ENCODE measurements around the gene RPS2.

RPS2 gene

DNA sequence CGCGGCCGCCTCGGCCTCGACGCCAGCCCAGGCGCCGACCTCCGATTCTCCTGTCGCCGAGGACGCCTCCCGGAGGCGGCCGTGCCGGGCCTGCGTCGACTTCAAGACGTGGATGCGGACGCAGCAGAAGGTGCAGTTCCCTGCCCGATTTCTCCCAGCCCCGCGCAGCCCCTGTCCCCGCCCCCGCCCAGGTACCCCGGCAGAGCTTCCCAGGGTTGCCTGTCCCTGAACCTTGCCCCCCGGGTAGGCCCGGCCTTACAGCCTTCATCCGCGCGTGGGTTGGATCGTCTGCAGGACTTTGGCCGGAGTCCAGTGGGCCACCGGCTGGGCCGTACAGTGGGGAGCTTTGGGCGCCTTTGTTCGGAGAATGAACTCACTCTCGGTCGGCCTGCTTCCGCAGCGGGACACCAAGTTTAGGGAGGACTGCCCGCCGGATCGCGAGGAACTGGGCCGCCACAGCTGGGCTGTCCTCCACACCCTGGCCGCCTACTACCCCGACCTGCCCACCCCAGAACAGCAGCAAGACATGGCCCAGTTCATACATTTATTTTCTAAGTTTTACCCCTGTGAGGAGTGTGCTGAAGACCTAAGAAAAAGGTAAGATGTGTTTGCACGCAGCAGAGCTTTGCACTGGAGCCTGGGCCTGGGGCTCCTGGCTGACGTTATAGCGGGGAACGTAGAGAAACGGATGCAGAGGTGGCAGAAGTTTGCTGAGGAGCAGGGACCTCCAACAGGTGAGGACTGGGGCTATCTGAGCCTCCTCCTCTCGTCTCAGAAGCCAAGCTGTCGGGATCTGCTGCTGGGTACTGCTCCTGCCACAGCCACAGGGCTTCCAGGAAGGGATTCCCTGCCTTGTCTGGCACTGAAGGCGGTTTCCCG is 20.0 kb upstream of the RPS2 start:
- H3K4me3 ChIP-seq (ENCODE audit: low read depth, low read length, poor library complexity, severe bottlenecking): peak overlapping the region; percentile 66
- H3K27me3 ChIP-seq (ENCODE audit: insufficient read depth, low read length): peaks cover 6% of the 10 kb centered on the region; the same call in 1 of the 2 replicates
- H4K20me1 ChIP-seq (ENCODE audit: insufficient read depth, low read length): no peaks in the 10 kb centered on the region
- H3K9ac ChIP-seq (ENCODE audit: low read length): peak overlapping the region; percentile 66
- no peak overlapping the region for H3K27ac ChIP-seq (ENCODE audit: low read depth, low read length, poor library complexity, severe bottlenecking)
- H3K79me2 ChIP-seq (ENCODE audit: insufficient read depth, low read length): no peaks in the 10 kb centered on the region
- peaks cover 18% of the 10 kb centered on the region for H3K4me1 ChIP-seq (ENCODE audit: insufficient read depth, low read length, severe bottlenecking)
- TF ChIP-seq EZH2 (IDR thresholded peaks at IDR 0.05; ENCODE audit: borderline replicate concordance, low read length): no peak
- TF ChIP-seq, protein P1, sequence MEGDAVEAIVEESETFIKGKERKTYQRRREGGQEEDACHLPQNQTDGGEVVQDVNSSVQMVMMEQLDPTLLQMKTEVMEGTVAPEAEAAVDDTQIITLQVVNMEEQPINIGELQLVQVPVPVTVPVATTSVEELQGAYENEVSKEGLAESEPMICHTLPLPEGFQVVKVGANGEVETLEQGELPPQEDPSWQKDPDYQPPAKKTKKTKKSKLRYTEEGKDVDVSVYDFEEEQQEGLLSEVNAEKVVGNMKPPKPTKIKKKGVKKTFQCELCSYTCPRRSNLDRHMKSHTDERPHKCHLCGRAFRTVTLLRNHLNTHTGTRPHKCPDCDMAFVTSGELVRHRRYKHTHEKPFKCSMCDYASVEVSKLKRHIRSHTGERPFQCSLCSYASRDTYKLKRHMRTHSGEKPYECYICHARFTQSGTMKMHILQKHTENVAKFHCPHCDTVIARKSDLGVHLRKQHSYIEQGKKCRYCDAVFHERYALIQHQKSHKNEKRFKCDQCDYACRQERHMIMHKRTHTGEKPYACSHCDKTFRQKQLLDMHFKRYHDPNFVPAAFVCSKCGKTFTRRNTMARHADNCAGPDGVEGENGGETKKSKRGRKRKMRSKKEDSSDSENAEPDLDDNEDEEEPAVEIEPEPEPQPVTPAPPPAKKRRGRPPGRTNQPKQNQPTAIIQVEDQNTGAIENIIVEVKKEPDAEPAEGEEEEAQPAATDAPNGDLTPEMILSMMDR (IDR thresholded peaks at IDR 0.05; ENCODE audit: low read length): no peak
- peaks cover 13% of the 10 kb centered on the region for H3K36me3 ChIP-seq (ENCODE audit: insufficient read depth, low read length)
- H2AFZ ChIP-seq (ENCODE audit: low read length): no peak overlapping the region
- peak overlapping the region; percentile 87 for H3K4me2 ChIP-seq (ENCODE audit: low read length)
- H3K9me2 ChIP-seq (ENCODE audit: low read depth, low read length): no peaks in the 10 kb centered on the region
- H3F3A ChIP-seq (ENCODE audit: insufficient read depth, low read length): no peaks in the 10 kb centered on the region; the same call in 1 of the 2 replicates
- no peaks in the 10 kb centered on the region for H3K9me3 ChIP-seq (ENCODE audit: low read length)

DNA sequence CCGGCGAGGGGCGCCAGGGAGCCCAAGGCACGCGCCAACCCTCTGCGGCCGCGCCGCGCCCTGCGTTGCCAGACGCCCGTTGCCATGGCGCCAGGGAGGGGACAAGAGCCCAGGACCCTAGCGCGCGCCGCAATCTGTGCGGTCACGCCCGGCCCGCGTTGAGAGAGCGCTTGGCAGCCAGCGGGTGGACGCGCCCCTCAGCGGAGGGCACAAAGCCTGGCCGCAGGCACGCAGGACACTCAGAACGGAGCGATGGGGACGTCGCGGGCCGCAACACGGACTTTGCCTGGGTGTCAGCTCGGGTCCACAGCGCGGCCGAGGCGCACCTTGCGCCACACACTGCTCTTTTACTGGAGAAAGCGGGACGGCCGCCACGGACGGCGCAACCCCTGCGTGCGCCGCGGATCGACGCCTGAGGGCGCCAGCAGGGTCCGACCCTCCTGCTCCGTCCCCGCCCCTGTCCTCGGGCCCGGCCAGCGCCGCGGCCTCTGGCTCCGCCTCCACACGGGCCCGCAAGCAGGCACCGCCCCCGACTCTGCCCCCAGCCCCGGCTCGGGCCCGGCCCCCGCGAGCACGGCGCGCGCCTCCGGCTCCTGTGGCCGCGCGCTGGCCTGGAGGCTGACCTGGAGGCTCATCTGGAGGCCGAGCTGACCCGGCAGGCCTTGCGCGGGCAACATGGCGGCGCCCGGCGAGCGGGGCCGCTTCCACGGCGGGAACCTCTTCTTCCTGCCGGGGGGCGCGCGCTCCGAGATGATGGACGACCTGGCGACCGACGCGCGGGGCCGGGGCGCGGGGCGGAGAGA is 19.1 kb upstream of the RPS2 start, which contains the start of gene GFER:
TSS of gene GFER (plus strand) at position 650 of the 803 bp plus-strand sequence. CDS start at position 676, 26 bp downstream.
- Histone ChIP-seq H2AFZ (ENCODE audit: low read length) (no peak within 1 kb of the TSS), H3F3A (ENCODE audit: insufficient read depth, low read length) (no peaks in the 10 kb centered on the region), H3K4me1 (ENCODE audit: insufficient read depth, low read length, severe bottlenecking) (peaks cover 22% of the 10 kb centered on the region), H3K9me2 (ENCODE audit: low read depth, low read length) (no peaks in the 10 kb centered on the region), H3K27ac (ENCODE audit: low read depth, low read length, poor library complexity, severe bottlenecking) (no peak within 1 kb of the TSS), H3K9me3 (ENCODE audit: low read length) (no peaks in the 10 kb centered on the region), H3K79me2 (ENCODE audit: insufficient read depth, low read length) (no peaks in the 10 kb centered on the region), H3K36me3 (ENCODE audit: insufficient read depth, low read length) (peaks cover 15% of the 10 kb centered on the region), H3K4me2 (ENCODE audit: low read length) (peak within 1 kb of the TSS; percentile 87), H3K9ac (ENCODE audit: low read length) (peak within 1 kb of the TSS; percentile 66), H4K20me1 (ENCODE audit: insufficient read depth, low read length) (no peaks in the 10 kb centered on the region), H3K27me3 (ENCODE audit: insufficient read depth, low read length) (no peaks in the 10 kb centered on the region; the same call in 1 of the 2 replicates), H3K4me3 (ENCODE audit: low read depth, low read length, poor library complexity, severe bottlenecking) (peak within 1 kb of the TSS; percentile 66)
- no peak for TF ChIP-seq EZH2 (IDR thresholded peaks at IDR 0.05; ENCODE audit: borderline replicate concordance, low read length)
- TF ChIP-seq, protein P1 (IDR thresholded peaks at IDR 0.05; ENCODE audit: low read length): peak; percentile 33; the same call in 1 of the 2 replicates

DNA sequence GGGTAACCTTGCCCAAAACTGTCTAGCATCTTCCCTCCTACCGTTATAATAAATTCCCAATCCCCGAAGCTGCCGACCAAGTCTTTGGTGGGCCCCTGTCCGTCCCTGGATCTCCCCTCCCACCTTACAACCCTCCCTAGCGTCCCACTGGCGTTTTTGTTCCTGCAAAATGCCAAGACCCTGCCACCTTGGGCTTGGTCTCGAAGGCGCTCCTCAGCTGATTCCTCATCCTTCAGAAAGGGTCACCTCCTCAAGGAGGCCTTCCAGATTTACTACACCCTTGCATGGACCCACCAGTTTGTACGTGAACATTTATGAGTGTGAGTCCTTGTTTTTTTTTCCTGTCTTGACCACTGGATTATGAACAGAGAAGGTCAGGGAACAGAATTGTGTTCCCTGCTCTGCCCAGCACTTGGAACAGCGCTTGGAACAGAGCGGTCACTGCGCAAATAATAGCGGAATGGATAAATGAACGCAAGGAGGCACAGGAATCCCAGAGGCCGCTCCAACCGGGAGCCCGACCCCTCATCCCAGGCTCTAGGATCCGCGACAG is 18.4 kb upstream of the RPS2 start:
- H3K4me1 ChIP-seq (ENCODE audit: insufficient read depth, low read length, severe bottlenecking): peaks cover 22% of the 10 kb centered on the region
- no peak overlapping the region for H3K27ac ChIP-seq (ENCODE audit: low read depth, low read length, poor library complexity, severe bottlenecking)
- no peak overlapping the region for H3K9ac ChIP-seq (ENCODE audit: low read length)
- H3K9me2 ChIP-seq (ENCODE audit: low read depth, low read length): no peaks in the 10 kb centered on the region
- H3K36me3 ChIP-seq (ENCODE audit: insufficient read depth, low read length): peaks cover 22% of the 10 kb centered on the region
- no peaks in the 10 kb centered on the region for H3K79me2 ChIP-seq (ENCODE audit: insufficient read depth, low read length)
- H3K9me3 ChIP-seq (ENCODE audit: low read length): no peaks in the 10 kb centered on the region
- TF ChIP-seq, protein P1 (IDR thresholded peaks at IDR 0.05; ENCODE audit: low read length): no peak
- TF ChIP-seq EZH2 (IDR thresholded peaks at IDR 0.05; ENCODE audit: borderline replicate concordance, low read length): no peak
- peak overlapping the region; percentile 66 for H3K4me3 ChIP-seq (ENCODE audit: low read depth, low read length, poor library complexity, severe bottlenecking)
- no peak overlapping the region for H2AFZ ChIP-seq (ENCODE audit: low read length)
- H3K4me2 ChIP-seq (ENCODE audit: low read length): peak overlapping the region; percentile 87
- no peaks in the 10 kb centered on the region for H3F3A ChIP-seq (ENCODE audit: insufficient read depth, low read length)
- no peaks in the 10 kb centered on the region for H4K20me1 ChIP-seq (ENCODE audit: insufficient read depth, low read length)
- no peaks in the 10 kb centered on the region; the same call in 1 of the 2 replicates for H3K27me3 ChIP-seq (ENCODE audit: insufficient read depth, low read length)

Measured in OCI-LY1 (cell line).